KG1 (cell line): ENCODE data around the gene MEI4.
A peak's percentile ranks its signal among the peaks of the same experiment; 100 is the strongest.
"Not testable (repeated sequence)": the region's sequence is repeated elsewhere in the genome, so short reads cannot be mapped to it uniquely, and the experiment has no call there.

Experiments
- DNase-seq: peaks from one replicate; lab custom pipeline; 2025; lab: John Stamatoyannopoulos, UW

The MEI4 gene

DNA sequence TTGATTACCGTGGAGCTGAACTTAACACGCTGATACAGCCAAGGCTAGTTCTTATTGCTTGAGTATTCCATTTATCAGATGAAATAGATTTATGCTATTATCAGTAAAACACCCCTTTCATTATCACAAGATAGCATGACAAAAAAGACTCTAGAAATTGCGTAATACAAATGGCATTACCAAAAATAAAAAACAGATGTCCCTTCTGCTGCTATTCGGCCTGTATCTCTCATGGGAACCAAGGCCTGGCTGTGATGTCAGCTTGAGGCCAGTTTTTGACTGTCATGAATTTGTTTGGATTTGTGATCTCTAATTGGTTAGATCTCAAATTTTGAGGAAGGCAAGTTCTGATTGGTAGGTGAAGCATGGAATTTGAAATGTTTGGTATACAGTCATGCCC, 25.2 kb downstream of the MEI4 start:
- no peak for DNase-seq

DNA sequence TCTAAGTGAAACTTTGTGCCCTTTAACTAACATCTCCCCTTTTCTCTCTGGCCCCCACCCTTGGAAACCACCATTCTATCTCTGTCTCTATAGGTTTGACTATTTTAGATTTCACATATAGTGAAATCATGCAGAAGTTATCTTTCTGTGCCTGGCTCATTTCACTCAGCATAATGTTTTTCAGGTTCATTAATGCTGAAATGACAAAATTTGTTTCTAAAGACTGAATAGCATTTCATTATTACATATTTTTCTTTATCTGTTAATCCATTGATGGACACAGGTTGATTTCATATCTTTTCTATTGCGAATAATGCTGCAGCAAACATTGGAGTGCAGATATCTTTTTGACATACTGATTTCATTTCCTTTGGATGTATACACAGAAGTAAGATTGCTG, 30.7 kb downstream of the MEI4 start:
- no peak for DNase-seq

DNA sequence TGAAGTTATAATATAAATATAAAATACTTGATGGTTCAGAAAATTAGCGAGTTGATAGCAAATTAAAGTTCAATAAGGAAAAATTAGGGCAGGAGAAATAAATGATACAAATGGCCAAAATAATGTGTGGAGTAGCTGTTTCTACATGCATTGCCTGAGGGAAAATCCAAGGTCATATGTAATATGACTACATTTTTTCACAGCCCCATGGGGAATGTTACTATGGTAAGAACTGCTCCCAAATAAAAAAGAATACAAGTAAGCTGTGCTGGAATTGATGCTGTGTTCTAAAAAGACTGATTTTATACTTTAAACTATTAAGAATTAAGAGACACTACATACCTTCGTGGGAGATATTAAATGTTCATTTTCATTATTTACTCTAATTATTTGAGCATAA, 34.1 kb downstream of the MEI4 start:
- no peak for DNase-seq

GRCh38 chr6:77688649-77689048, 35.8 kb downstream of the MEI4 start:
- DNase-seq = no peak

DNA sequence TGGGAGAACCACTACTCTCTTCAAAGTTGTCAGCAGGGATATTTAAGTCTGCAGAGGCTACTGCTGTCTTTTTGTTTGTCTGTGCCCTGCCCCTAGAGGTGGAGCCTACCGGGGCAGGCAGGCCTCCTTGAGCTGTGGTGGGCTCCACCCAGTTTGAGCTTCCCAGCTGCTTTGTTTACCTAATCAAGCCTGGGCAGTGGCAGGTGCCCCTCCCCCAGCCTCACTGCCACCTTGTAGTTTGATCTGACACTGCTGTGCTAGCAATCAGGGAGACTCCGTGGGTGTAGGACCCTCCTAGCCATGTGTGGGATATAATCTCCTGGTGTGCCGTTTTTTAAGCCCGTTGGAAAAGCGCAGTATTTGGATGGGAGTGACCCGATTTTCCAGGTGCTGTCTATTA, 47.3 kb downstream of the MEI4 start:
- not testable (repeated sequence) for DNase-seq

GRCh38 chr6:77707603-77708002, 54.8 kb downstream of the MEI4 start:
- no peak for DNase-seq

DNA sequence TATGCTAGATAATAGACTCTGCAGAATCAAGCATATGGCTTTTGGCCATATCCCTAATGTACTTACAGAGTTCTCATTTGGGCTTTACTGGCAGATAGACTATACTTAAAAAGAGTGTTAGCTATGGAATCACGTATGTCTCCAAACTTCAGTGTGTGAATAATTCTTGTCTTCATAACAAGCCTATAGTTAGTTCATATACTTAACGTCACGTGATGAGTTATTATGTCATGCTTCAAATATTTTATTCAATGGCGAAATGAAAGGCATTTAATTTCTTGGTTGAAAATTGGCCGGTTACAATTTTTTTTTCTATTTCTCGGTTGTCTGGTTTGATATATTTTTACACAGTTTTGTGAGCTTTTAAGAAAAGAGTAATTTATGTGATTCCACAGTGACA, 62.7 kb downstream of the MEI4 start:
- no peak for DNase-seq

- no peak for DNase-seq
Measured at GRCh38 chr6:77716311-77716710, 63.5 kb downstream of the MEI4 start.

DNA sequence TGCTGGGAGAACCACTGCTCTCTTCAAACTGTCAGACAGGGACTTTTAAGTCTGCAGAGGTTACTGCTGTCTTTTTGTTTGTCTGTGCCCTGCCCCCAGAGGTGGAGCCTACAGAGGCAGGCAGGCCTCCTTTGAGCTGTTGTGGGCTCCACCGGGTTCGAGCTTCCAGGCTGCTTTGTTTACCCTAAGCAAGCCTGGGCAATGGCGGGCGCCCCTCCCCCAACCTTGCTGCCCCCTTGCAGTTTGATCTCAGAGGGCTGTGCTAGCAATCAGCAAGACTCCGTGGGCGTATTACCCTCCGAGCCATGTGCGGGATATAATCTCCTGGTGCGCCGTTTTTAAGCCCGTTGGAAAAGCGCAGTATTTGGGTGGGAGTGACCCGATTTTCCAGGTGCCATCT, 83.2 kb downstream of the MEI4 start:
- DNase-seq = not testable (repeated sequence)

DNA sequence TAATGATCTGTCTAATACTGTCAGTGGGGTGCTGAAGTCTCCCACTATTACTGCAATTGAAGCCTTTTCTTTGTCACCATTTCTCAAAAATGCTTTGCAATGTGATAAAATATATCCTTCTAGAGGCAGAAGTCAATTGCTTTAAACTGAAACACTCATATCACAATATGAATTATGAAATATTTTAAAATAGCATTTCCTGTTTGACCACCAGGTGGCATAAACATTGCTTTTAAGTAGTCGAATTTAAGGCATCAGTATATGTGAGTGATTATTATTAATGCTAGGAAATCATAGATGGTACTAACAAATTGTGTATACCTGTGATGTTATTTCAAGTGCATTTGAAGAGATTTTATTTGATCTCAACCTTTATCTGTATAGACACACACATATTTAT, 87.5 kb downstream of the MEI4 start:
- peak; percentile 7 for DNase-seq

DNA sequence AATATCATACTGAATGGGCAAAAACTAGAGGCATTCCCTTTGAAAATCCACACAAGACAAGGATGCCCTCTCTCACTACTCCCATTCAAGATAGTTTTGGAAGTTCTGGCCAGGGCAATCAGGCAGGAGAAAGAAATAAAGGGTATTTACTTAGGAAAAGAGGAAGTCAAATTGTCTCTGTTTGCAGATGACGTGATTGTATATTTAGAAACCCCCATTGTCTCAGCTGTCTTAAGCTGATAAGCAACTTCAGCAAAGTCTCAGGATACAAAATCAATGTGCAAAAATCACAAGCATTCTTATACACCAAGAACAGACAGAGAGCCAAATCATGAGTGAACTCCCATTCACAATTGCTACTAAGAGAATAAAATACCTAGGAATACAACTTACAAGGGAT, 99.3 kb downstream of the MEI4 start:
- not testable (repeated sequence) for DNase-seq

DNA sequence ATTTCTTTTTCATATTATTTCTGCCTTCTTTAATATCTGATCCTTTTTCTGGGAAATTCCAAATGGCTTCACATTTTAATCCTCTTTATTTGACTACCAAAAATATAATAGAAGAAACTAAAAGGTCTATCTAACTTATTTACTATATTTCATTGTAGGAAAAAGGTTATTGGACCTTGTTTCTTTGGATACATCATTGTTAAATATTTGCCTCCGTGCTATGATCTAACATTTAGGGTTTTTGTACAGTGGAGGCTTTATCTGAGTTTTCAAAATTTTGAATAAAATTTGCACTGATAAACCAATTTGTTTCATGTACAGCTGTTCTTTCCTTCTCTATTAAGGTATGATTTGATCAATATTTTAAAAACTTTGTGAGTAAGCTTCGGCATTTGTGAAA, 109.5 kb downstream of the MEI4 start:
- no peak for DNase-seq

DNA sequence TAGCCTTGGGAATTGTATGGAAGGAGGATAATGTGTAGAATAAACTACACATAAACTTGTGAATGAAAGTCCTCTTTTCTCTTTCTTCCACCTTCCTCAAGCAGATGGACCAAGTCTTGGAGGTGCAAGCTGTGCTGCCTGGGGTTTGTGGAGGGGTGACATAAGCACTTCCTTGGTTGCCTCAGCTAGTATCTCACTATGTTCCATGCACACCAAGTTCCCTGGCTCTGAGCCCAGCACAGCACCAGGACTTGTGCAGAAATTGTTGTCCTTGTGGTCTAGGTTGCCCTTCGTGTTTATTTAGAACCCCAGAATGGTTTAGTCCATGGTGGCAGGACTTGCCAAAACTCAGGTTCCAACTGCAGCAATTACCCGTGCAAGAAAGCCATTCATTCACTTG, 110.3 kb downstream of the MEI4 start:
- no peak for DNase-seq

DNA sequence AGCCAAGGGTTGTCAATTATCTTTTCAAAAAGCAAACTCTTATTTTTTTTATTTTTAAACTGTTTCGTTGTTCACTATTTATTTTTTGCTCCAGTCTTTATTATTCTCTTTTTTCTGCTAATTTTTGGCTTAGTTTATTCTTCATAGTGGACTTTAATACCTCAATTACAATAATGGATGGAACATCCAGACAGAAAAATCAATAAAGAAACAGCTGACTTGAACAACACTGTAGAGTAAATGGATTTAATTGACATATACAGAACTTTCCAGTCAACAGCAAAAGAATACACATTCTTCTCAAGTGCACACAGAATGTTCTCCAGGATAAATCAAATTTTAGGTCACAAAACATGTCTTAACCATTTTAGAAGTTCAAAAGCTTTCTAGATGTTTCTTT, 111.5 kb downstream of the MEI4 start:
- no peak for DNase-seq

- no peak for DNase-seq
Measured at GRCh38 chr6:77773157-77773822, 120.5 kb downstream of the MEI4 start.

- no peak for DNase-seq
Measured at GRCh38 chr6:77774457-77774856, 121.6 kb downstream of the MEI4 start.

- DNase-seq = no peak
Measured at GRCh38 chr6:77776441-77776840, 123.6 kb downstream of the MEI4 start.

DNA sequence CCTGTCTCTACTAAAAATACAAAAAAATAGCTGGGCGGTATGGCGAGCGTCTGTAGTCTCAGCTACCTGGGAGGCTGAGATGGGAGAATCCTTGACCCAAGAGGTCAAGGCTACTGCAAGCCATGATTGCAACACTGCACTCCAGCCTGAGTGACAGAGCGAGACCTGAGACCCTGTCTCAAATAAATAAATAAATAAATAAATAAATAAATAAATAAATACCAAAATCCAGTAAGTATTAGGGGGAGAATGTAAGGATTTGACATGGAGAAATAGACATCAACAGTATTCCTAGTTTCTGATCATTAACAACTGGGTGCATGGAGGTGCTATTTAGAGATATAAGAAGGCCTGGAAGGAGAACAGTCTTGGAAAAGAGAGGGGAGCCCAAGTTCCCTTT, 125.7 kb downstream of the MEI4 start:
- no peak for DNase-seq

- no peak for DNase-seq
Measured at GRCh38 chr6:77786935-77787629, 134.2 kb downstream of the MEI4 start.

GRCh38 chr6:77796824-77797809, 144.3 kb downstream of the MEI4 start:
- DNase-seq = no peak

DNA sequence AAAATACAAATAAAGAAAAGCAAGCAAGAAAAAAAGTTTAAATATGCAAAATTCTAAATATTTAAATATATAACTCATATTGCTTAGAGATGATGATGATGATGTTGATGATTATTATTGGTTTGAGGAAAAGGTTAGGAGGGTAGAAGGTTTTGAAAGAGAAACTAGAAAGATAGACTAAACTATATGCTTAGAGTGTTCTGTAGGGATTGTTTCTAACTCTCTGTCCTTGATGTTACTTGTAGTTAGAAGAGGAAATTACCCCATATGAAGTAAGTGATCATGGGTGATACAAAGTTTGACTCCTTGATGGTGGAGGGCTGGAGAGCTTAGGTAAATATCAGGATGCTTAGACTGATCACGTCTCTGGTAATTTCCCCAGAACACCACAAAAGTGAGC, 159.5 kb downstream of the MEI4 start:
- no peak for DNase-seq

DNA sequence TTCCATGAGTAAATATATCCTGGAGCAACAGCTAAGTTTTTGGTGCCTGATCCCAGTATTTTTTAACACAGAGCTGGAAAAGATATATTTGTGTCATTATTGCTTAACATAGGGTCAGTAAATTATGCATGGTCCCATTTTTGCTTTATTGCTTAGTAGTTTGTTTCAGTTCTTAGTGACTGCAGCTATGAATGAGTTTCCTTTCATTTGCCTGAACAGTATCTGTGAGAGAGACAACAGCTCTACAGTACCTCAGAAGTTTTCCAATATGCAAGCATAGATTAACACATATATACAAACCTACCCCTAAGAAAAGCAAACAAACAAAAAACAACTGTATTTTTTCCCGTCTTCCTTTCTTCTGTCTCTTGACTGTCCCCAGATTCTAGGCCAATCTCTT, 160.3 kb downstream of the MEI4 start:
- no peak for DNase-seq

- DNase-seq = no peak
Measured at GRCh38 chr6:77814119-77814518, 161.3 kb downstream of the MEI4 start.
